ENCODE measurements around the gene ZNF324. TPM values are rescaled to one million over a fixed set of nuclear protein-coding genes. Genes with fewer than 3 reads are reported as not detected.
A peak's percentile ranks its signal among the peaks of the same experiment; 100 is the strongest.
"Not testable (repeated sequence)": the region's sequence is repeated elsewhere in the genome, so short reads cannot be mapped to it uniquely, and the experiment has no call there.

The ZNF324 gene
- total RNA-seq, 3 donors from 2014 or later: 16.1 to 18.0 (median 16.4) TPM

DNA sequence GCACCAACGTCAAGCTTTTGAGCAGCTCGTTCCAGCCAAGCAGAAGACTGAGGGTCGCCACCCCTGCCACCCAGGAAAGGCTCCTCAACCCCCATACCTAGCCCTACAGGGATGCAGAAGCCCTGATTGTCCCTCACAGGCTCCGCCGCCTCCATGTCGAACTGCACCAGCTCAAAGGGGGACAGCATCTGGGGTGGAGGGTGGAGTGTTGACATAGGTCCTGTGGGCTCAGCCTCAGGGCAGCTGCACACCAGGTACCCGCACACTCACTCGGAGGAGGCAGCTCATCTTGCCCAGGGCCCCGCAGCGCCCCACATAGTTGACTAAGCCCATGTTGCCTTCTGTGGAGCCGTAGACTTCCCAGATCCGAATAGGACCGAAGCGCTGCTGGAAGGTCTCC is 33.4 kb downstream of the ZNF324 start:
- peaks cover 16% of the 10 kb centered on the region for H3K9me3 Mint-ChIP-seq
- peak overlapping the region; percentile 16 for H3K4me3 Mint-ChIP-seq
- peaks cover 19% of the 10 kb centered on the region for H3K4me1 Mint-ChIP-seq (ENCODE audit: low read depth)
- DNase-seq: no peak
- ATAC-seq: no peak
- peaks cover 1% of the 10 kb centered on the region for H3K36me3 Mint-ChIP-seq (ENCODE audit: insufficient read depth)
- no peaks in the 10 kb centered on the region for H3K27me3 Mint-ChIP-seq (ENCODE audit: low read depth)

DNA sequence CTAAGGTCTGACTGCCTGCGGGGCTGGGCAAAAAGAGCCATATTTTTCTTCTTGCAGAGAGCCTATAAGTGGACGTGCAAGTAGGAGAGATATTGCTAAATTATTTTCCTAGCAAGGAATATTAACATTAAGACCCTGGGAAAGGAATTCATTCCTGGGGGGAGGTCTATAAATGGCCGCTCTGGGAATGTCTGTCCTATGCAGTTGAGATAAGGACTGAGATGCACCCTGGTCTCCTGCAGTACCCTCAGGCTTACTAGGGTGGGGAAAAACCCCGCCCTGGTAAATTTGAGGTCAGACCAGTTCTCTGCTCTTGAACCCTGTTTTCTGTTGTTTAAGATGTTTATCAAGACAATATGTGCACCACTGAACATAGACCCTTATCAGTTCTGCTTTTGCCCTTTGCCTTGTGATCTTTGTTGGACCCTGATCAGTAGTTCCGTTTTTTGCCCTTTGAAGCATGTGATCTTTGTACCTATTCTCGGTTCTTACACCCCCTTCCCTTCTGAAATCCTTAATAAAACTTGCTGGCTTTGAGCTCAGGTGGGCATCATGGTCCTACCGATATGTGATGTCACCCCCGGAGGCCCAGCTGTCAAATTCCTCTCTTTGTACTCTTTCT is 40.8 kb downstream of the ZNF324 start:
- not testable (repeated sequence) for H3K4me3 Mint-ChIP-seq; DNase-seq; H3K9me3 Mint-ChIP-seq; H3K36me3 Mint-ChIP-seq (ENCODE audit: insufficient read depth); H3K4me1 Mint-ChIP-seq (ENCODE audit: low read depth); ATAC-seq; H3K27me3 Mint-ChIP-seq (ENCODE audit: low read depth)

DNA sequence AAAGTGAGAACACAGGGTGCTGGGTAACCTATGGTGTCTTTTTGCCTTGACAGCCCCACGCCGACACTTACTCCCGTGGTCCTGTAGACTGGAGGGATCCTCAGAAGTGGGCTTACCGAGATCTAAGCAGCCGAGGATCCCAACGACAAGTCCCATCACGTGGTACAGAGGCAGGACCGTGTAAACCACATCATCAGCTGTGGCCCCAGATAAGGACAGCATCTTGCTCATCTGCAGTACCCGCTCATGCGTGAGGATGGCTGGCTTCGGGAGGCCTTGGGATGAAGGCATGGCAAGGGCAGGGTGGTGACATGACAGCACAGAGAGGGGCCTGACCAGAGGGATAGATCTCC is 42.8 kb downstream of the ZNF324 start:
- H3K4me3 Mint-ChIP-seq: no peak overlapping the region
- H3K27me3 Mint-ChIP-seq (ENCODE audit: low read depth): no peaks in the 10 kb centered on the region

GRCh38 chr19:58510084-58510862 is 43.4 kb downstream of the ZNF324 start:
- DNase-seq: no peak
- Mint-ChIP-seq H3K4me1 (ENCODE audit: low read depth) (peaks cover 8% of the 10 kb centered on the region), H3K4me3 (no peak overlapping the region), H3K9me3 (peaks cover 8% of the 10 kb centered on the region), H3K27me3 (ENCODE audit: low read depth) (no peaks in the 10 kb centered on the region), H3K36me3 (ENCODE audit: insufficient read depth) (peaks cover 4% of the 10 kb centered on the region)
- ATAC-seq: no peak

More for the DNA sequence above, 42.8 kb downstream of the ZNF324 start:
- DNase-seq (no peak), ATAC-seq (no peak)
- Mint-ChIP-seq H3K4me1 (ENCODE audit: low read depth) (peaks cover 5% of the 10 kb centered on the region), H3K9me3 (peaks cover 8% of the 10 kb centered on the region), H3K36me3 (ENCODE audit: insufficient read depth) (peaks cover 3% of the 10 kb centered on the region)

- Mint-ChIP-seq H3K27me3 (ENCODE audit: low read depth) (no peaks in the 10 kb centered on the region), H3K4me3 (no peak within 1 kb of the TSS), H3K4me1 (ENCODE audit: low read depth) (peaks cover 17% of the 10 kb centered on the region), H3K36me3 (ENCODE audit: insufficient read depth) (peaks cover 12% of the 10 kb centered on the region), H3K9me3 (peaks cover 8% of the 10 kb centered on the region)
- DNase-seq (no peak), ATAC-seq (no peak)
Observed at GRCh38 chr19:58511353-58512208, 44.7 kb downstream of the ZNF324 start, which contains the start of gene SLC27A5. Gene SLC27A5 (minus strand): TSS chr19:58511992. CDS start chr19:58511955, 37 bp downstream.

- H3K4me3 Mint-ChIP-seq: peak overlapping the region; percentile 82
Observed at GRCh38 chr19:58513213-58513693, 46.4 kb downstream of the ZNF324 start.

GRCh38 chr19:58513694-58514563 is 47.0 kb downstream of the ZNF324 start:
- ATAC-seq (peak; percentile 92), DNase-seq (peak; percentile 93)
- Mint-ChIP-seq H3K4me1 (ENCODE audit: low read depth) (peaks cover 29% of the 10 kb centered on the region), H3K9me3 (no peaks in the 10 kb centered on the region), H3K4me3 (peak overlapping the region; percentile 82), H3K27me3 (ENCODE audit: low read depth) (no peaks in the 10 kb centered on the region), H3K36me3 (ENCODE audit: insufficient read depth) (peaks cover 10% of the 10 kb centered on the region)

More at GRCh38 chr19:58513213-58513693, 46.4 kb downstream of the ZNF324 start:
- ATAC-seq (no peak), DNase-seq (no peak)
- H3K4me1 Mint-ChIP-seq (ENCODE audit: low read depth): peaks cover 22% of the 10 kb centered on the region
- peaks cover 8% of the 10 kb centered on the region for H3K36me3 Mint-ChIP-seq (ENCODE audit: insufficient read depth)
- no peaks in the 10 kb centered on the region for H3K9me3 Mint-ChIP-seq
- H3K27me3 Mint-ChIP-seq (ENCODE audit: low read depth): no peaks in the 10 kb centered on the region

DNA sequence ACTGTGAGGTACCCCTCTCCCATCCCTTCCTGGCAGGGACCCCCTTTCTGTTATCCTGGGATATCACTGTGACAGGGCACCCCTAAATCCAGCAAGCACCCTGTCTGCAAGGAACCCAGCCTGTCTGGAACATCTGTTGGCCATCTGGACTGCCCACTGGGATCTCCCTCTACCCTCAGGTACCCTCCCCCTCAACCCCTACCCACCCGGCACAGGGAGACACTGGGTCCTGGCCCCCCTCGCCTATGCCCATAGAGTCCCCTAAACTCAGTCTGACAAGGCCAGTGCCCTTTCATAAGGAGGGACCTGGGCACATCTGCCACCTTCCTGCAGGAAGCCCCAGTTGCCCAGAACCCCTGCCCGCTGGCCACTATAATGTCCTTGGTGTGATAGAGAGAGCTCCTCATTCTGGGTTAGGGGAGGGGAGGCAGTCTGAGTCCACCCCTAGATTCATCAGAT is 47.7 kb downstream of the ZNF324 start:
- Mint-ChIP-seq H3K9me3 (no peaks in the 10 kb centered on the region), H3K36me3 (ENCODE audit: insufficient read depth) (peaks cover 10% of the 10 kb centered on the region), H3K4me1 (ENCODE audit: low read depth) (peaks cover 32% of the 10 kb centered on the region), H3K27me3 (ENCODE audit: low read depth) (no peaks in the 10 kb centered on the region), H3K4me3 (peak overlapping the region; percentile 82)
- DNase-seq (no peak), ATAC-seq (no peak)

DNA sequence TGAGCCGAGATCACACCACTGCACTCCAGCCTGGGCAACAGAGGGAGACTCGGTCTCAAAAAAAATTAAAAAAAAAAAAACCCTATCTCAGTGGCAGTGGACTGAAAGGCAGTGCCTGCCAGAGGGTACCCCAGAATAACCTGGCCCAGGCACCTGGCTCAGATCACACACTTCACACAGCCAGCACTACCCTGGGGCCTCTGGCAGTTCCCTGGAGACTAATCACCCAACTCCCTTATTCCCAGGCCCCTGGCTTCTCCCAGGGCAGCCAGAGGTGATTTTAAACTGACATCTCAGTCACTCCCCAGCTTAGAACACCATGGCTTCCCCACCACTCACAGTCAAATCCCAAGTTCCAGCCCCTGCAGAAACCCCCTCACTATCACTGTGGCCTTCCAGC is 48.4 kb downstream of the ZNF324 start:
- ATAC-seq (no peak), DNase-seq (no peak)
- Mint-ChIP-seq H3K4me3 (peak overlapping the region; percentile 82), H3K9me3 (no peaks in the 10 kb centered on the region), H3K4me1 (ENCODE audit: low read depth) (peaks cover 37% of the 10 kb centered on the region), H3K27me3 (ENCODE audit: low read depth) (no peaks in the 10 kb centered on the region), H3K36me3 (ENCODE audit: insufficient read depth) (peaks cover 10% of the 10 kb centered on the region)

DNA sequence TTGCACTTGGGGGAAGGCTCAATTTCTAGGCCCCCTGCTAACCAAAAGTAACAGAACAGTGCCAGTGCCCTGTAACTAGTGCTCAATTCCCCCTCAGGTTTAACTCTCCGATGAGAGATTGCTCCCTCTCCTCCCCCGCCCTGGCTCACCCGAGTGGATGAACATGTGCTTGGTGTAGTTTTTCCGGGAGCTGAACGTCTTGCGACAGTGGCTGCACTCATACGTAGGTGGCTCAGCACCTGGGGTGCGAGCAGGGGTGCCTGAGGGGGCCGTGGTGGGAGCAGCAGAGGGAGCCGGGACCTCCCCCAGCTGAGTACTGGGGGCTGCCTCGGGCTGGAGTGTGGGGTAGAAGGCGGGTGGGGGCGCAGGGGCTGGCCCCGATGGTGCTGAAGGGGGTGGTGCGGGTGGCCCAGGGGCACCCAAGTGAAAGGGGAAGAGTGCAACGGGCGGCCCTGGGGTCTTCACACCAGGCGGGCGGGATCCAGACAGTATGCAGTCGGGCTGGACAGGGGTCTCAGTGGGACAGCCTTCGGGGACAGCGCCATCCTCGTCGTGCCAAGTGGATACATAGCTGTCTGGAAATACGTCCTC is 49.5 kb downstream of the ZNF324 start:
- H3K27me3 Mint-ChIP-seq (ENCODE audit: low read depth): no peaks in the 10 kb centered on the region
- no peaks in the 10 kb centered on the region for H3K9me3 Mint-ChIP-seq
- DNase-seq (no peak), ATAC-seq (no peak)
- H3K4me3 Mint-ChIP-seq: peak overlapping the region; percentile 69
- H3K4me1 Mint-ChIP-seq (ENCODE audit: low read depth): peaks cover 39% of the 10 kb centered on the region
- peaks cover 10% of the 10 kb centered on the region for H3K36me3 Mint-ChIP-seq (ENCODE audit: insufficient read depth)

DNA sequence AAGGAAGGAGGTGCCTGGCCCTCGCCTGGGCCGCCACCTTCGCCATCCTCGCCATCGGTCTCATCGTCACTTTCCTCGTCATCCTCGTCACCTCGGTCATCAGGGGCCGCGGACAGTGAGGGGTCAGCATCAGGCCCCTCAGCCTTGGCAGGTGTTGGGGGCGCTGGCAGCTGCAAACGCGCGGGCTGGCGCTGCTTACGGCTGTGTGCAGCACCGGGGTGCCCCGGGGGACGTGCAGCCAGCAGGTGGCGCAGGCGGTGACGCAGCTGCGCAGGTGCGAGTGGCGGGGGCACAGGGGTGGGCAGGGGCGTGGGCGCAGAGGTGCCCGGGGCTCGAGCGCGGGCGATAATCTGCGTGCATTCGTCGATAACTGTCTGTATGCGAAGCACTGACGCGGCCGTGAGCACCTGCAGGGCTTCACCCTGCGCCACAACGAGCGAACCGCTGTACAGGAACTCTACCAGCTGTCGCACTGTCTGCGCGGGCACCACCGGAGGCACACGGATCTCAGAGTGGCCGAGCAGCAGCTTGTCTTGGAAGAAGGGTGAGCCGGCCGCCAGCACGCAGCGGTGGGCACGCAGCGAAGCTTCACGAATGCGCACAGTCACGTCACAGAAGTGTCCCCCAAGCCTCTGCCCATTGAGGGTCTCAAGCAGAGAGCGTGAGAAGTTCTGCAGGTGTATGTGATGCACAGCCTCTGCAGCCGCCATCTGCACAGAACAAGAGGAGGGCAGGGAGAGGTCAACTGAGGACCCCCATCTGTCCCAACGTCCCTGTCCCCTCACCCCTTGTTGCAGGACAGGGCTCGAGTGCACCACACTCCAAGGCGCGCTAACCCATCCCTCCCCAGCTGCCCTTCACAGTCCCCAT is 50.3 kb downstream of the ZNF324 start:
- no peak for DNase-seq
- no peaks in the 10 kb centered on the region for H3K27me3 Mint-ChIP-seq (ENCODE audit: low read depth)
- no peak for ATAC-seq
- H3K36me3 Mint-ChIP-seq (ENCODE audit: insufficient read depth): peaks cover 10% of the 10 kb centered on the region
- peaks cover 42% of the 10 kb centered on the region for H3K4me1 Mint-ChIP-seq (ENCODE audit: low read depth)
- peak overlapping the region; percentile 29 for H3K4me3 Mint-ChIP-seq
- no peaks in the 10 kb centered on the region for H3K9me3 Mint-ChIP-seq

- no peak for DNase-seq
- ATAC-seq: no peak
- Mint-ChIP-seq H3K4me1 (ENCODE audit: low read depth) (peaks cover 42% of the 10 kb centered on the region), H3K36me3 (ENCODE audit: insufficient read depth) (peaks cover 10% of the 10 kb centered on the region), H3K4me3 (peak overlapping the region; percentile 97), H3K27me3 (ENCODE audit: low read depth) (no peaks in the 10 kb centered on the region), H3K9me3 (no peaks in the 10 kb centered on the region)
Observed at GRCh38 chr19:58518256-58519086, 51.6 kb downstream of the ZNF324 start.

All from activated T-cell treated with anti-CD3 and anti-CD28 coated beads, Interleukin-2, amount 50 U/mL, for 4 hours (primary cell).